ENCODE measurements around the gene HSF2BP. TPM values are rescaled to one million over a fixed set of nuclear protein-coding genes. Genes with fewer than 3 reads are reported as not detected.
"Not testable (repeated sequence)": the region's sequence is repeated elsewhere in the genome, so short reads cannot be mapped to it uniquely, and the experiment has no call there.

Gene HSF2BP
- total RNA-seq, 1 donor from 2014 or later = 0.12 TPM

DNA sequence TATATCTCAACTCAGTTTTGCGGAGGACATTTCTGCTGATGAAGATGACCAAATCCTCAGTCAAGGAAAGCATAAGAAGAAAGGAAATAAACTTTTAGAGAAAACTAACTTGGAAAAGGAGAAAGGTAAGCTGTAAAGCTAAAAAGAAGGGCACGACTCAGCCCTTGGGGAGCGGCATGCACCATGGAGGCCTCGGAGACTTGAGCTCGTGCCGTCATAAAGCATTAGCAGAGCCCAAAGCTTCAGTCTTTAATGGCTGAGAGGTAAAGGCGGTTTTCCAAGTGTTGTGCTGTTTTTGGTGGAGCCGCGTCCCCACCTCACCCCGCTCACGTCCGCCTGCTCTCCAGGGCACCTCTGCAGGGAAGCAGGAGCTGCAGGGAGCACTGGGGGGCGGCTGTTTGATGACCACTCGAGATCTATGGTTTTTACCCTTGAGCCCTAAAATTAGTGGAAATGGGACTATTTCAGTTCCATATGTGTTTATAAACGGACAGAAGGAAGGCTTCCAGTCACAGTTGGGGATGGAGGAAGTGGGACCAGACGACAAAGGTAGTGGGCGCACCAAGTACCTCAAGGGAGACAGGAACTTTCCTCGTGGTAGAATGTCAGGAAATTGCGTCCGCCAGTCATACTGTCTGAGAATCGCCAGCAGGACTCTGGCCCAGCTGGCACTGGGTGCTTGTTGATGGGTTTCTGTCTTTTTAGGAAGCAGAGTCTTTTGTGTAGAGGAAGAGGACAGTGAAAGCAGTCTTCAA is 27.7 kb upstream of the HSF2BP start:
- TF ChIP-seq, protein P1, sequence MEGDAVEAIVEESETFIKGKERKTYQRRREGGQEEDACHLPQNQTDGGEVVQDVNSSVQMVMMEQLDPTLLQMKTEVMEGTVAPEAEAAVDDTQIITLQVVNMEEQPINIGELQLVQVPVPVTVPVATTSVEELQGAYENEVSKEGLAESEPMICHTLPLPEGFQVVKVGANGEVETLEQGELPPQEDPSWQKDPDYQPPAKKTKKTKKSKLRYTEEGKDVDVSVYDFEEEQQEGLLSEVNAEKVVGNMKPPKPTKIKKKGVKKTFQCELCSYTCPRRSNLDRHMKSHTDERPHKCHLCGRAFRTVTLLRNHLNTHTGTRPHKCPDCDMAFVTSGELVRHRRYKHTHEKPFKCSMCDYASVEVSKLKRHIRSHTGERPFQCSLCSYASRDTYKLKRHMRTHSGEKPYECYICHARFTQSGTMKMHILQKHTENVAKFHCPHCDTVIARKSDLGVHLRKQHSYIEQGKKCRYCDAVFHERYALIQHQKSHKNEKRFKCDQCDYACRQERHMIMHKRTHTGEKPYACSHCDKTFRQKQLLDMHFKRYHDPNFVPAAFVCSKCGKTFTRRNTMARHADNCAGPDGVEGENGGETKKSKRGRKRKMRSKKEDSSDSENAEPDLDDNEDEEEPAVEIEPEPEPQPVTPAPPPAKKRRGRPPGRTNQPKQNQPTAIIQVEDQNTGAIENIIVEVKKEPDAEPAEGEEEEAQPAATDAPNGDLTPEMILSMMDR (conservative IDR thresholded peaks at IDR 0.05; ENCODE audit: low read depth, low read length) = no peak
- no peak overlapping the region for H3K4me3 ChIP-seq (ENCODE audit: low read depth, low read length)
- DNase-seq (ENCODE audit: low read depth) = no peak

DNA sequence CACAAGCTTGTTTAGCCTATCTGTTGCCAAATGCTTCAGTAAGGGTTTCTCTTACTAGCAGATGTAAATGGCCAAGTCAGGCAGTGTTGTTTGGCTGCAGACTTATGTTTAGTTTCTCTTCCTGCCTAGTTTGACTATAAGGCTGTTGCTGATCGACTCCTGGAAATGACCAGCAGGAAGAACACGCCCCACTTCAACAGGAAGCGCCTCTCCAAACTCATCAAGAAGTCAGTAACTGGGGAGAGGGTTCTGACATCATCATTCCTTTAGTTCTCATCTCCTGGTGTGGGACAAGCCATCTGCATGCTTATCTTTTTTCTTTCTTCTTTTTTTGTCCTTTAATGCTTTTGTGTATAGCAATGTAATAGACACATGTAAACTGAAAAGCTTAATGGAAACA is 25.1 kb upstream of the HSF2BP start:
- no peak overlapping the region for H3K4me3 ChIP-seq (ENCODE audit: low read depth, low read length)
- TF ChIP-seq, protein P1 (conservative IDR thresholded peaks at IDR 0.05; ENCODE audit: low read depth, low read length) = no peak
- no peak for DNase-seq (ENCODE audit: low read depth)

DNA sequence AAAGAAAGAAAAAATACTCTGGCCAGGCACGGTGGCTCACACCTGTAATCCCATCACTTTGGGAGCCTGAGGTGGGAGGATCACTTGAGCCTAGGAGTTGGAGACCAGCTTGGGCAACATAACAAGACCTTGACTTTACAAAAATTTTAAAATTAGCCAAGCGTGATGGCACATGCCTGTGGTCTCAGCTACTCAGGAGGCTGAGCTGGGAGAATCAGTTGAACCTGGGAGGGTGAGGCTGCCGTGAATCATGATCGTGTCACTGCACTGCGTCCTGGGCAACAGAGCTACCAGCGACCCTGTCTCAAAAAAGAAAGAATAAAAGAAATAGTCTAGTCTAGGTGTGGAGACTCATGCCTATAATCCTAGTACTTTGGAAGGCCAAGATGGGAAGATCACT is 22.4 kb upstream of the HSF2BP start:
- TF ChIP-seq, protein P1 (conservative IDR thresholded peaks at IDR 0.05; ENCODE audit: low read depth, low read length) = no peak
- no peak overlapping the region for H3K4me3 ChIP-seq (ENCODE audit: low read depth, low read length)
- no peak for DNase-seq (ENCODE audit: low read depth)

DNA sequence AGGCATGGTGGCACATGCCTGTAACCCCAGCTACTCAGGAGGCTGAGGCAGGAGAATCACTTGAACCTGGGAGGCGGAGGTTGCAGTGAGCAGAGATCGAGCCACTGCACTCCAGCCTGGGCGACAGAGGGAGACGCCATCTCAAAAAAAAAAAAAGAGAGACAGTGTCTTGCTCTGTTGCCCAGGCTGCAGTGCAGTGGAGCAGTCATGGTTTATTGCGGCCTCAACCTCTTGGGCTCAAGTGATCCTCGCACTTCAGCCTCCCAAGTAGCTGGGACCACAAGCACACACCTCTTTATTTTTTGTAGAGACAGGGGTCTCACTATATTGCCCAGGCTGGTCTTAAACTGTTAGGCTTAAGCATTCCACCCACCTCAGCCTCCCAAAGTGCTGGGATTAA is 21.1 kb upstream of the HSF2BP start:
- not testable (repeated sequence) for DNase-seq (ENCODE audit: low read depth); H3K4me3 ChIP-seq (ENCODE audit: low read depth, low read length)

DNA sequence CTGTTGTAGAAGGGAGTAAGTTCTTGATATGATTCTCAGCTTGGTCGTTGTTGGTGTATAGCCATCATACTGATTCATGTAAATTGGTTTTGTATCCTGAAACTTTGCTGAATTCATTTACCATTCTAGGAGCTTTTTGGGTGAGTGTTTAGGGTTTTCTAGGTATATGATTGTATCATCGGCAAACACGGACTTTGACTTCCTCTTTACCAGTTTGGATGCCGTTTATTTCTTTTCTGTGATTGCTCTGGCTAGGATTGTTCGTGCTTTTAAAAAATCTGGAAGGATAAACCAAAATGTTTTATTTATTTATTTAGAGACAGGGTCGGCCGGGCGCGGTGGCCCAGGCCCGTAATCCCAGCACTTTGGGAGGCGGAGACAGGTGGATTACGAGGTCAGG is 20.7 kb upstream of the HSF2BP start:
- no peak overlapping the region for H3K4me3 ChIP-seq (ENCODE audit: low read depth, low read length)
- no peak for DNase-seq (ENCODE audit: low read depth)
- TF ChIP-seq, protein P1 (conservative IDR thresholded peaks at IDR 0.05; ENCODE audit: low read depth, low read length) = no peak

DNA sequence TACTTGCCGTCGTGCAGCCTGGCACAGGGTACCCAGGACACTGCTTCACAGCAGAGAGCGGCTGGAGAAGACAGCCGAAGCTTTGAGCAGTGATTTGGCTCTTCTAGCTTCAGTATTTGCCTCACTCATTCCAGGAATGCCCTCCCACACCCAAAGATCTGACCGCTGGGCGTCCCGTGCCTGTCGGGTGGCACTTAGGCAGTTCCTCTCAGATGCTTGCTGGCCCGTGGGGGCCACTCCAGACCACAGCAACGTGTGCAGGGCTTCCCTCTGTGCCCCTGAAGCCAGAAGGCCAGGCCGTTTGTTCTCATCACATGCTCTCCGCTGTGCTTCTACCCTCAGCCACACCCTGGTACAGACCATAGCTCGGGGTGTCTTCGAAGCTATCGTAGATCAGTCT is 17.1 kb upstream of the HSF2BP start:
- H3K4me3 ChIP-seq (ENCODE audit: low read depth, low read length) = no peak overlapping the region
- TF ChIP-seq, protein P1 (conservative IDR thresholded peaks at IDR 0.05; ENCODE audit: low read depth, low read length) = no peak
- DNase-seq (ENCODE audit: low read depth) = no peak

DNA sequence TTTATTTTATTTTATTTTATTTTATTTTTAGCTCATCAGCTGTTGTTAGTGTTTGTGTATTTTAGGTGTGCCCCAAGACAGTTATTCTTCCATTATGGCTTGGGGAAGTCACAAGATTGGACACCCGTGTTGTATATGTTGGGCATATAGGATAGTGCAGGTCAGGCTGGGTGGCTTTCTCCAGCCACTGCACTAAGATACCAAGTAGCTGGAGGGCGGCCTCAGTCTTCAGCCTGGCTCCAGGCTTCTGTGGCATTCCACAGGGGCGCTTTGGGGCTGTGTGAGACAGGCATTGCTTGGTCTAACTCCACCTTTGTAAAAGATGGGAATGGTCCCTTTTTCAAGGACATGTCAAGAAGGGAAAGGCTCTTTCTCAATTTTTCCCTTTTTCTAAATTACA is 16.6 kb upstream of the HSF2BP start:
- TF ChIP-seq, protein P1 (conservative IDR thresholded peaks at IDR 0.05; ENCODE audit: low read depth, low read length) = no peak
- H3K4me3 ChIP-seq (ENCODE audit: low read depth, low read length) = no peak overlapping the region
- DNase-seq (ENCODE audit: low read depth) = no peak
